HG03060 (cell line): ENCODE results near the gene CTSH.

Source experiments
- ATAC-seq: cut with Tn5 transposase; IDR thresholded peaks from one replicate; pipeline ENCODE4 v1.9.1; 2021; ENCODE audit warnings: low read depth, moderate number of reproducible peaks; ENCODE audit not compliant: unreplicated experiment

Gene CTSH

DNA sequence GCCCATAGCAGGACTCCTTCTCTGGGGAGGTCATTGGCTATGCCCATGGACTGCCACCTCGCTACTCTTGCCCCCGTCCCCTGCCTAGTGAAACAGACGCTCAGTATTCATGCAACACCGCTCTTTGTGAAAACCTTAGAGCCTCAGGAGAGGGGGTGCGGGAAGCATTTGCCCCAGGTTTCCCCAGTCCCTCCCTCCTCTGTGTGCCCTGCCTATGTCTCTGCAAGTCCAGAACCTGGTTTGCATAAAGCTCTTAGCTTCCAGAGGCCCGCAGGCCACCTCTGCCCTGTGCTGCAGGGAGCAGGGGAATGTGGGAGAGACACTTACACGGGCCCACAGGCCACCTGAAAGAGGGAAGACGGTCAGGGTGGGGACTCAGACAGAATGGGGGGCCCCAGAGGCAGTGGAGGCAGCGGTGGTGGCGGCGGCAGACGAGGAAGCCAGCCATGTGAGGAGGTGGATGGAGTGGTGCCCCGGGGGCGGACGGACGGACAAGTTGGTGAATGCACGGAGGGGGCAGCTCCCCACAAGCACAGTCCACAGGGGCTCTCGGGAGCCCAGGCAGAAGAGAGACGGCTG lies 33.8 kb upstream of the CTSH start:
- ATAC-seq = no peak

DNA sequence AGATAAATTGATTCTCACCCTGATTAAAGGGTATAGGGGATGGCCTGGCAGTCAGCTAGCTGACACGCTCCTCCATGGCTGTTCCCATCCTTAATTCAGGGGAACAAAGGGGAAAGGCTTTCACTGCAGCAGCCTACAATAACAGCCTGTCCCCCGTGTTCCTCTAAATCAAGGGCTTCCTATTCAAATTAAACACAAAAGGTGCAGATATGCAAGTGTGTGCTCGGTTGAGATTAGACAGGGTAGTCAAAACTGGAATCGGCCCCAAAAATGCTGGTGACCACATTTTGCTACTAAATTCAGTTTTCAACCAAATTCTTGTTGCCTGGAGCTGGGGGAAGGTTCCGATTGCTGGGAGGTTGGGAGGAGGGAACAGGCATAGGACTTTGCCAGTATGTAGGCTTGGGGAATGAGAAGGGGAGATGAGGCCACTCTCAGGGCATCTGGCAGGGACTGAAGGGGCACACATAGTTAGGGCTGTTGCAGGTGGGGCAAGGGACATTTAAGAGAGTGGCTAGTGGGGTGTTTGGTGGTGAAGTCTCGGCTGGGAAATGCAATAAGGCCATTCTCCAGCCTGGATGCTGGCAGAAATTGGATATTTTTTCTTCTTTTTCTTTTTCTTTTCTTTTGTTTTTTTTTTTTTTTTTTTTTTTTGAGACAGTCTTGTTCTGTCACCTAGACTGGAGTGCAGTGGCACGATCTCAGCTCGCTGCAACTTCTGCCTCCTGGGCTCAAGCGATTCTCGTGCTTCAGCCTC lies 32.9 kb upstream of the CTSH start:
- ATAC-seq = peak; percentile 12

DNA sequence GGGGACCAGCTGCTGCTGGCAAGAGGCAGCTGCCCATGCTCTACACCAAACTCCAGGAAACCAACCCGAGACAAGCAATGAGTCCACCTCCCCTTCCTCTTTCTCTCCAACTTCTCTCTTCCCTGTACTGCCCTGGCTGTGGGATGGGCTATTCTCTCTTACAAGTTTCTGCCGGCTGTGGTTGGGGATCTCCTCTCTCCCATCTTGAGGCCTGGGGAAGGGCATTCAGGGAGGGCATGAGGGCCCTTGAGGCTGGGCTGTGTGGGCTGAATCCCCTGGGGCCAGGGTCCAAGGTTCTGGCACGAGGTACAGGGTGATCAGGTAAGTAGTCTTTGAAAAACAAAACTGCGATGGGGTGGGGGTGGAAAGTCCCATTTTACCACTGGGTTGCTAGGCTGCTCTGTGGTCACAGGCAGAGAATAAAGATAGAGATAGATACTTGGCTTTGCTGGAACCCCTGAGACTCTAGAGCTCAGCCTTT lies 32.3 kb upstream of the CTSH start:
- peak; percentile 54 for ATAC-seq

DNA sequence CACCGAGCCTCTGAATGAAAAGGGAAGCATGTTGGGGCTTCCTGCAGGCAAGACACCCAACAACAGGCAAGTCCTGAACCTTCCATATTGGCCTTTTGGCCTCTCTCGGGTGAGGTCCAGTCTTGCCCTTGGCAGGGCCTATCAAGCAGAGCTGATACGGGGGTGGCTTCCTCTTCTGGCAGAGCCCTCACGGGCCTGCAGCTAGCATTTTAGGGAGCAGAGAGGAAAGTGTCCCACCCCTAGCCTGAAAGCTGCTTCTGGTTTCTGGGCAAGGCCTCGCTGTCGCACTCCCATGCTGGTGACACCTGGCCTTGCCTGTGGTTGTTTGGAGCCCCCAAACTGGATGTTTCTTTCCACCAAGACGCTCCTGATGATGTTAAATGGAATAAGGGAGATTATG lies 31.8 kb upstream of the CTSH start:
- no peak for ATAC-seq

DNA sequence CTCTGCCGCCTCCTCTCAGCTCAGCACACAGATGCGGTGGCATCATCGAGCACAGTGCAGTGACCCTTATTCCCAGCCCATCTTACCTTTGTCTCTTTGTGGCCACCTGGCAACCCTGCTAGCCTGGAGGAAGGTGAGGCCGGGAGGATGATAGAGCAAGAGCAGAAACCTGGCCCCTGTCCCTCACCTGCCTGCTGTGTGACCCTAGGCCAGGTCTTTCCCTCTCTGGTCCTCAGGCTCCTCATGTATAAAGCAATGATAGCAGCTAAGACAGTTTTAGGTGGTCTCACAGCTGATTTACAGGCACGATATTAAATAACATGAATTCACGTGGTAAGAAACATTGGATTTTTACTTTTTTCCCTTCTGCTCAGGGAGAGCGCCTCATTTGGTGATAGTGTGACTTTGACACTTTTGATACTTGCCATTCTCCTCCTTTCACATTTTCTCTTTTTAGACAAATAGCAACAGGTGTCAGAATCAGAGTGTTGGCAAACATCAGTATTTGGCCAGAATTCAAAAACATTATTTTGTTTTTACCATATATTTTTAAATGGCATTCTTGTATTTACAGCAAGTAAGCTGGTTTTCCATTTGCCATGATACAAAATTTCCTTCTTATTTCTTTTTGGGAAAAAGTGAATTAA lies 29.5 kb upstream of the CTSH start:
- no peak for ATAC-seq

DNA sequence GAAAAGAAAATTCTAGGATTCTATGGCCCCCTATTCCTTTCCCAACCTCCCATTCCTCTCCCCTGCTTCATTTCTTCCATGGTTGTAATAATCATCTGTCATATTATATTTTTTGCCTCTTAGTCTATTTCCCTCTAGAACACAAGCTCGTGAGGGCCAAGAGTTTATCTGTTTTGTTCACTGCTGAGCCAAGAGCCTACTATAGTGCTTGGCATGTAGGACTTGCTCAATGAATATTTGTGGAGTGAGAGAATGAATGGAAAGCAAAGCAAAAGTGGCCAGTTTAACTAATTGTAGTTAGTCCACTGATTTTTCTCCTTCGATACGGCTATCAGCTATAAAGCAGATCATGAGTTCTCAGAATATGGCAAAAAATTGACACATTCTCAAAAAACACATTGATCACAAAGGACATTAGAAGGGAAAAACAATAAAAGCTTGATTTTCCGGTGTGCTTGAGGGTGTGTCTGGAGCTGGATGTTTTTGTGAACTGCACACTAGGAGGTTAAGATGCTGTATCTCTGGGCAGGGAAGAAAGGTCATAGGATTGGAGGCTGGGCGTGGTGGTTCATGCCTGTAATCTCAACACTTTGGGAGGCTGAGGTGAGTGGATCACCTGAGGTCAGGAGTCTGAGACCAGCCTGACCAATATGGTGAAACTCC lies 25.0 kb upstream of the CTSH start:
- no peak for ATAC-seq

DNA sequence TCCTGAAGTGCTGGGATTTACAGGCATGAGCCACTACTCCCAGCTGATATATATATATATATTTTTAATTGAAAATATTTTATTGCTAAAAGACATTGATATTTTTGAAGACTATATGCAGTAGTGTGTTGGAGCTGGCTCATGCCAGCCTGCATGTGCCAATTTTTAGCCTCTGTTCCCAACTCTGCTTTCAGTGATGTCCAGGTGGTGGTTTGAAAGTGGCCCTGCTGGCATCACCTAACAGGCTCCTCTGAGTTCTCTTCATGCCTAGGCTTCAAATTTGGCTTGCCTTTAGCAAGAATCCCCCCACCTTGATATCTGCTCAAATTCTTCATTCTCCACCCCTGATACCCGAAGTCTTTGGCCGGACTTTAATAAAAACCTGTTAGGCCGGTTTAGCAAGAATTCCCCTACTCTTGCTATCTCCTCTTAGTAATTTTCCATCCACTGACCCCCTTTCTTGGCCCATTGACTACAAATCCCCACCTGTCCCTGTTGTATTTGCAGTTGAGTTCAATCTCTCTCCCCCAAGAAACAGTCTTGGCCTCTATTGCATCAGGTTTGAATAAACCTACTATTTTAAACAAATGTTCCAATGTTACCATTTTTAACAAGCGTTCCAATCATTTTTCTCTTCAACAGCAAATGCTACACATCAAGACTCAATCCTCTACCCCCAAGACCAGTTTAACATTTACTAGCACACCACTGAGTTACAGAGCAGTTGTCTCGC lies 23.9 kb upstream of the CTSH start:
- no peak for ATAC-seq

DNA sequence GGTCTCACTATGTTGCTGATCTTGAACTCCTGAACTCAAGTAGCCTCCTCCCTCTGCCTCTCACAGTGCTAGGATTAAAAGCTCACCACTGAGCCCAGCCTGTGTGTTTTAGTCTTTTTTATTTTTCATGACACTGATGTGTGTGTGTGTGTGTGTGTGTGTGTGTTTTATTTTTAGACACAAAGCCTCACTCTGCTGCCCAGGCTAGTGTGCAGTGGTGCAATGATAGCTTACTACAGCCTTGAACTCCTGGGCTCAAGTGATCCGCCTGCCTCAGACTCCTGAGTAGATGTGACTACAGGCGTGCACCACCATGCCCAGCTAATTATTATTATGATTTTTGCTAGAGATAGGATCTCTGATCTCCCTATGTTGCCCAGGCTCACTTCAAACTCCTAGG lies 23.3 kb upstream of the CTSH start:
- ATAC-seq = no peak

DNA sequence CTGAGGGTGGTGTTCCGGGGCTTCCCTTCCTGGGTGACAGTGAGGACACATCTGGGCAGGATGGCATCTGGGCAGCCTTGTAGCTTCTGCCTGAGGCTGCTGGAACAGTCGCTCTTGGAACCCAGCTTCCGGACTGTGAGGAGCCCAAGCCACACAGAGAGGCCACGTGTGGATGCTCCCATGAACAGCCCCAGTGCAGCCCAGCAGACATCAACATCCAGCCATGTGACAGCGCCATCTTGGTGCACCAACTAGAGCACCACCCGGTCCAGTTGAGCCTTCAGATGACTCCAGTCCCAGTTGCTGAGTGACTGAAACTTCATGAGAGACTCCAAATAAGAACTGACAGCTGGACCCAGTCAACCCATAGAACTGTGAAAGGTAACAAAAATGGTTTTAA lies 15.5 kb upstream of the CTSH start:
- ATAC-seq = no peak

DNA sequence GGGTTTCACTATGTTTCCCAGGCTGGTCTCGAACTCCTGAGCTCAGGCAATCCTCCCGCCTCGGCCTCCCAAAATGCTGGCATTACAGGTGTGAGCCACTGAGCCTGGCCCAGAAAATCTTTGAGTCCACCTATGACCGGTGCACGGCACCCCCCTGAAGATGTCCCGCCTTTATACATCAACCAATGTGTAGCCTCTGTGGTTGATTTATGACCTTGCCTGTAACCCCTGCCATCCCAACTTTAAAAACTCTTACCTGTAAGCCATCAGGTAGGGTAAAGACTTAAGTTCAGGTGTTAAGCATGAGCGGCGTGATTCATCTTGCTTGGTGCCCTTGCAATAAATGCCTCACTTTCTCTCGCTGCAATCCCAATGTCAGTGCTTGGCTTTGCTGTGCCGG lies 14.5 kb upstream of the CTSH start:
- ATAC-seq = no peak

DNA sequence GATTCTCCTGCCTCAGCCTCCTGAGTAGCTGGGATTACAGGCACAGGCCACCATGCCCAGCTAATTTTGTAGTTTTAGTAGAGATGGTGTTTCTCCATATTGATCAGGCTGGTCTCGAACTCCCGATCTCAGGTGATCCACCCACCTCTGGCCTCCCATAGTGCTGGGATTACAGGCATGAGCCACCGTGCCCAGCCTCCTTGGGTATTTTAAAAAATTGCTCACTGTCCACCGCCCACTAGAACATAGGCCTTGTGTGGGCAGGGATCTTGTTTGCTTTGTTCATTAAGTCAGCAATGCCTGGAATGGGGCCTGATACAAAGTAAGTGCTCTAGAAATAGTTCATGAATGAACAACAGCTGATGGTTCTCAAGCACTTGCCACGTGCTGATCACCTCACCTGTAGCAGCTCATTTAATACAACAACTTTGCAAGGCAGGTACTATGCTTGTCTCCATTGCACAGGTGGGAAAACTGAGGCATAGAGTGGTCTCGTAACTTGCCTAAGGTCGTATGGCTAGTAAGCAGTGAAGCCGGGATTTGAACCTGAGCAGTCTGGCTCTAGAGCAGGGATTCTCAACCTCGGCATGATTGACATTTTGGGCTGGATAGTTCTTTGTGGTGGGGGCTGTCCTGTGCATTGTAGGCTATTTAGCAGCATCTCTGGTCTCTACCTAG lies 12.7 kb upstream of the CTSH start:
- no peak for ATAC-seq

DNA sequence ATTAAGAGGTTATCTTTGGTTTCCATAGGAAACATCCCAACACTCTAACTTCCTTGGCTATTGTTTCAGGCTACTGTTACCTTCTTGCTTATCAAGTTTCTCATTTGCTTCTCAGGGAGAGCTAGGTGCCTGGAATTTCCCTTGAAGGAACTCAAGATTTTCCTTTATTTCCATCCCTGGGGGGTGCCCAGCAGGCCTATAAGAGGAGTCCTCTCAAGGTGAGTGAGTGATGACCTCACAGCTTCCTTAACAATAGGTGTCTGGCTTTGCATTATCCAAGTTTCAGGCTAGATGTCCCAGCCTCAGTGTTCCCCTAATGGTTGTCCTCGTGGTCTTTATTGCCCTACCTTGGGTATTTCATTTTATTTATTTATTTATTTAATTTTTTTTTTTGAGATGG lies 12.1 kb upstream of the CTSH start:
- ATAC-seq = no peak

DNA sequence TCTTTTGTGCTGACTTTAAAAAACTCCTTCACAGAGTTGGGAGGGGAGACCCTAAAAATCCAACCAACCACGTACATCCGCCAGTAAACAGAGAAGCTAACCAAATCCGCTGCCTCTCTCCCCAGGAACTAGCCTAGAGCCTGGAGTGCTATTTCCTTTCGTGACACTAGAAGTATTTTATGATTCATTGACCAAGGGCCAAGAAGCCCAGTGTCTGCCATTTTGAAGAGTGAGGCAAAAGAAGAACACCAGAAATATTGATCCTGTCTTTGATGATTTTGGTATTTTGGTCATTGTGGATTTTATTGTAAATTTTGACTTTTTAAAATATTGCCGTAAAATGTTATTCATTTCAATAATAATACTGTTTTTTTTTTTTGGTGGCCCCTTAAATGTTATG lies 10.5 kb upstream of the CTSH start:
- ATAC-seq = no peak

DNA sequence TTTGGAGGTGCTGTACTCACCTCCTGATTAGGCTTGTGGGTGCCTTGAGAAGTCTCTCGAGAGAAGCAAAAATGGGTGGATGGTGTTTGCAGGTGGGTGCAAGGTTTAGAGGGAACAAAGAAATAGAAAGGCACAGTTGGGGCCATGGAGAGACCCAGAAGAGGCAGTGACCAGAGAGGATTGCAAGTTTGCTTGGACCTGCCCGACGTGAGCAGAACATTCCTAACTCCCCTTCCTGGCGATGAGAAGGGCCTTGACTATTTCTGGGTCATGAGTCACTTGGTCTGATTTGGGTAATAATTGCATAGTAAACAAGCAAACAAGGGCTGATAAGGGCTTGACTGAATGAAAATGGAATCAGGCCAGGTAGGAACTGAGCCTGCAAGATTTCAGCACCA lies 7.0 kb upstream of the CTSH start:
- no peak for ATAC-seq

DNA sequence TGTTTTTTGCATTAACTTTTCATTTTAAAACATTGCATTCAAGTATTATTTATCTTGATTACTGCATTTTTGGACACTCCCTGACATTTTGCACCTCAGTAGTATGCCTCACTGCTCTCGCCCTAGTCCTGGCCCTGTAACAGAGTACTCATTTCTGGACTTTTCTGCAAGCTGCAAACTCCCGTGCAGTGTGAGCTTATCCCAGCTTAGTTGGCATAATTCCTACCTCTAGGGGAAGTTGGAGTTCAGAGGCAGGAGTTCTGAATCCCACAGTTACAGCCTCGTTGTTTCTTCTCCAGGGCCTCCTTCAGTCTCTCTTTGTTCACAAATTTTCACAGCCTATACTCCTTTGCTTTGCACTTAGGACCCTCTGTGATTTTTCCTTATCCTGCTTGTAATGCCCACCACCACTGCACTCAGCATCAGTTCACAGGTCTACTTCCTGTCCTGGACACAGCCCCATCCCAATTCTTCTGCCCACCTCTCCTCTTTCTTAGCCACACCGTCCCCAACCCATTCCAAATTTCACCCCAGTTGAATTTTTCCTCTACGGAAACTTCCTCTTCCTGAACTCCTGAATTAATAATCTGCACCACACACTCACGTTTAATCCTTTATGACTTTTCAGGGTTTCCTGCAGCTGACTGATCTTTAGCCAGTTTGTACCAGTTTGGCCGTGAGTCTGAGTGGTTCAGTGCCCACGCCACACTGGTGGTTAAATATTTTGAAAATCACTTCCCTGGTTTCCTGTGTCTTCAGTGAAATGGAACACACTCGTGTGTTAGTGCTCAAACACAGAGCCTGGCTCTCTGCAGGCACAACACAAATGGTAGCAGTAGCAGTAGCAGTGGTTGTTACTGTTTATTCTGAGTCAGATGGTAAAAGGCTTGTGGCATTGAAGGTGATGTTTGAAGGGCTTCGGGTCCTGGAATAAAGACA lies 6.3 kb upstream of the CTSH start:
- no peak for ATAC-seq

DNA sequence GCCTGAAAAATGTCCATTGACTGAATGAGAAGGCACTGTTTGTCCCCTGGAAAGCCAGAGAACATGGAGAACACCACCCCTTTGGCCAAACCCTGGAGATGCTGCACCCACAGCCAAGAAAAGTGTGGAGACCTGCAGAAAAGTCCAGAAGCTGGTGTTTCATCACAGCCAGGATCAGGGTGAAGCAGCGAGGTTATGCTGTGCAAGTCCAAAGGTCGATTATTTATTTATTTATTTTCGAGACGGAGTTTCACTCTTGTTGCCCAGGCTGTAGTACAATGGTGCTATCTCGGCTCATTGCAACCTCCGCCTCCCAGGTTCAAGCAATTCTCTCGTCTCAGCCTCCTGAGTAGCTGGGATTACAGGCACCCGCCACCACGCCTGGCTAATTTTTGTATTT lies 5.5 kb upstream of the CTSH start:
- no peak for ATAC-seq

DNA sequence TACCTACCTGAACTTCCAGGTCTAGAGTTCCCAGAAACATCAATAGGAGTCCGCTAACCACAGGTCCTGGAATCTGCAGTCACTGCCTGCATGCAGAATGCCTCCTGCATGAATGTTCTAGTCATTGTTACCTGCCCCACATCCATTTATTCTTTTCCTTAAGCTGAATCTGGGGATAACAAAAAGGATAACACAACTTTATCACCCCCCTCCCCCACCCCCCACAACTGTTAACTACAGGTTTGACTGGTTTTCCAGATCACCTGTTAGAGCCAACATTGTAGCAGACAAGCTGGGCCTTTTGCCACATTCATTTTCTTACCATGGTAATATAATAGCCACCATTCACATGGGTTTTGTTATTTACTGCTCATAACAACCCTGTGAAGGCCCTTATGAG lies 4.6 kb upstream of the CTSH start:
- no peak for ATAC-seq

DNA sequence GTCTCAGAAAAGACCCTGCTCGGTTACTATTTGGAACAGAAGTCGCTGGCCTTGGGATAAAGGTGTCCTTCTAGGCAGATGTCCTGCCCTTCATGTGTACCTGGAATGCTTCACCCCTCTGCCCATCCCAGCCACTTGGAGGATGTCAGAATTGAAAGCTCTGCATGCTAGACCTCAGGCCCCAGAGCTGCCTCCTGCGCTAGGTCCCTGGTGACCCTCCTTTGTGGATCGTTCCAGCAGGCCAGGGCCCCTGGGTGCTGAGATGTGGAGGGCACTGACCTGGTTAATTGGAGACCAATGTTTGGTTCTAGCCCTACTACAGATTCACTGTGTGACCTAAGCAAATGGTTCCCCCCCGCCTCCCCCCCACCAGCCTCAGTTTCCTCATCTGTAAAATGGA lies 2.7 kb upstream of the CTSH start:
- ATAC-seq = no peak

DNA sequence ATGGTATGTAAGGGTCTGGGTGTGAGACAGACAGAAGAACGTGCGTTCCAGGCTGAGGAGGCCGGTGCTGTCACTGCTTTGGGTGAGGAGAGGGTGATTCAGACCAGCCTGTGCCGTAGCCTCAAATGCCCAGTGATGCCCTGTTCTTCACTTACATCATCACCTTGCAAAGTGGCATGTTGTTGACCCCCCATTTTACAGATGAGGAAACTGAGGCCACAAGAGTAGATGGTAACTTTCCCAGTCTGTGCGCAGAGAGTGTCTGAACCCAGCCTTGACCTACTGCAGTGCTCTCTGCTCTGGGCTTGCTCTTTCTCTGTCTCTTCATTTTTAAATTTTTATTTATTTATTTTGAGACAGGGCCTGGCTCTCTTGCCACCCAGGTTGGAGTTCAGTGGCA lies 1.6 kb upstream of the CTSH start:
- ATAC-seq = no peak
